Measurements from ENCODE around the gene SYT9.

- no peak for TF ChIP-seq CTCF (IDR thresholded peaks at IDR 0.05)
- TF ChIP-seq POLR2A (IDR thresholded peaks at IDR 0.05): no peak
Measured at GRCh38 chr11:7484645-7485044, 232.9 kb downstream of the SYT9 start.

All from vagina (tissue), 2 donors.